GM18517 (cell line): ENCODE data around the gene PLAC1.

ENCODE experiments used
- ATAC-seq: cut with Tn5 transposase; IDR thresholded peaks from one replicate; pipeline ENCODE4 v1.9.1; 2021; ENCODE audit warnings: mild to moderate bottlenecking, moderate library complexity; ENCODE audit not compliant: unreplicated experiment

PLAC1 gene

GRCh38 chrX:134658002-134658759 lies at the start of gene PLAC1:
TSS of gene PLAC1 (minus strand) at chrX:134658471. CDS start at chrX:134566682, 91,789 bp downstream.
- ATAC-seq, result no peak

DNA sequence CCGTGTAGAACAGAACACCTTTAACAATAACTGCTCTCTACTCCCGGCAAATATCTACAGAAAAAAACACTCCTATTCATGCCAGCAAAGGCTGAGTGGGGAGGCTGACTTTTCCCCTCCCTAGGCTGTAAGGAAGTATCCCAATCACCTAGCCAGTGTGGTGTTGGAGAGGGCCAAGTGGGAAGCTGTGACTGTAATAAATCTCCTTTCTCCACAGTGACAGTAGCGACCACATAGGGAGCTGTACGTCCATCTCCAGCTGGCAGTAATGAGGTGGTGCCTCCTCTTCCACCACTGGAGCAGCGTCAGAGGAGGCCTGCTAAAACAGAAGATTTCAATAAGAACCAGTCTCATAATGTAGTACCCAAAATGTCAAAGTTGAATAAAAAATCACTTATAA lies 47.9 kb upstream of the PLAC1 start:
- no peak for ATAC-seq

GRCh38 chrX:134695999-134696398 lies 37.7 kb upstream of the PLAC1 start:
- ATAC-seq, result no peak

DNA sequence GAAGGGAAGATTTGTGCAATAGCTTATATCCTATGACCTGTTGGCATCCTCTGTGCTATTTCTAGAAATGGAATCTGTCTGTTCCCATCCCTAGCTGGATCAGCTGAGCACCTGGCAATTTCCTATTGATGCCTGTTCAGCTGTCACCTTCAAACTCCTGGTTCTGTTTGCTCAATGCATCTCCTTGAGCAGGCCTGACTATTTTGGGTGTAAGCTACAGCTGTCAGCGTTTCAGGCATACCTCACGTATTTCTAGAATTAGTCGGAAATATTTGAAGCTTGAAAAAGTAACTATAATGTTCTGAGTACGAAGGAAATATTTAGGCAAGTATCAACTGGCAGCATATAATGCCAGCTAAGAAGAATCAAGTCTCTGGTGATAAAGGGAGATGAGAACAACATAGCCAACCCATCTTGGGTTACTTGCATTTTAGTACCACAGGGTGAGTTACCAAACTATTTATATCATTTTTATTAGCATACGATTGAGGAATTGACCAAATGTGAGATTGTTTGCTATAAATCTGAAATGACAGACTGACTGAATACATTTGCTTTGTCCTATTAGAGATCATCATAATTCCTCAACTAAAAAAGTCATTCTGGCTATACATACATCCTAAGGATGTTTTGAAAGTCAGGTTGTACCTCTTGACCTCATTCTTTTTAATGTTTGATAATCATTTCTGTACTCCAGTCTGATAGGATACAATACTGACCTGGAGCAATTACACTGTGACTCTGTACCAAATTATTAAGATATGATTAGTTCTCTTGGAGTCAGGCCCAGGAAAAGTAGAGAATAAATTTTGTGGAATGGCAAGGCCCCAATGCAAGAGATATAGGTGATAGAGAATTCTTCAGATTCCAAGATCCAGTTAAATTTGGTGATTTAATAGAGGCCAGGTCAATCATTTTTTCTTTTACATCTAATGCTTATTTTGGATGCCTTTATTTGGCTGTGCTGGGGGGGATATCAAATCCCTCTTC lies 36.4 kb upstream of the PLAC1 start:
- ATAC-seq, result no peak

DNA sequence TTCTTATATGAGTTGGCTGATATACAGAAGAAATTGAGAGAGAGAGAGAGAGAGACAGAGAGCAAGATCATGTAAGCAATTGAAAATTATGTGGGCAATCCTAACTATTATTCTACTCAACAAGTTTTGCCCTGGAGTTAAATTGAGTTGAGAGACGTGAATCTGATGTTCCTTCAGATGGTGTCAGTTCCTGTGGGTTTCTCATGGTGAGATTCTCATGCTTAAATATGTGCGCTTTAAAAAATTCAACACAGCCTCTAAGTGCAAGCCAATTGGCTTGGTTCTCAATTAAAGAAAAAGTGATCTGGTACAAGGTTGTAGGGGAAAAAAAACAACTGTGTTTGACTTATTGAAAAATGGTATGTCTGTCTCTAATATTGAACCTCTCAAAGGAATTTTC lies 35.4 kb upstream of the PLAC1 start:
- ATAC-seq, result no peak

GRCh38 chrX:134692990-134693389 lies 34.7 kb upstream of the PLAC1 start:
- ATAC-seq, result no peak

GRCh38 chrX:134692233-134692632 lies 34.0 kb upstream of the PLAC1 start:
- no peak for ATAC-seq

DNA sequence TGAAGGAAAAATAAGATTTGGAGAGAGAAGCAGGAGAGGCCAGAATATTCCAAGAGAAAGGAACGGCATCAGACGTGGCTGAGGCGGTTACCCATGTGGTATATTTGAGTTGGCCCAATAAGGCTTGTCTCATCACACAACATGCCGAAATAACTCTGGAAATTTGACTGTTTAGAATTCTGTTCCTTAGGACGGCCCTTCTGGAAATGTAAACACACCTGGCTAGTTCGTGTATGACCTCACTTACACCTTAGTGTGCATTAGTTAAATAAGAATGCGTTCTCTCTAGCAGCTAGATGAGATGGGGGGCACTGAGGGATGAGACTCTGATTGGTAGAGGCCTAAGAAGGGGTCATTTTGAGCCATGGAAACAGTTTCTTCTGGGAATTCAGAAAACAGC lies 33.2 kb upstream of the PLAC1 start:
- ATAC-seq, result no peak

DNA sequence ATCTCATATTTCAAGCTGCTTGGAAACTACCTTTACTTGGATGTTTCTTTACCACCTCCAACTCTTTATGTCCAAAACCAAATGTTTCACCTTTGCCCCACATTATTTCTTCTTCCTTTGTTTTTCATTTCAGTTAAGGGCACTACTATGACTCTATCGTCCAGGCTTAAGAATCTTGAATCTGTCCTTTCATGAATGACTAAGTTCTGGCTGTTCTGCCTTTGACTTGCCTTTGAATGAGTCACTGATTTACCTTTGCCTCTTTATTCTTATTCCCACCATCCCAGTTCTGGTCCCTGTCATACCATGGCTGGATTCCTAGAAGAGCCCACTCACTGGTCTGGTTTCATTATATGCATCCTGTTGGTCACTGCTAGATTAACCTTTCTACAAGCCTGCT lies 30.6 kb upstream of the PLAC1 start:
- ATAC-seq, result no peak

DNA sequence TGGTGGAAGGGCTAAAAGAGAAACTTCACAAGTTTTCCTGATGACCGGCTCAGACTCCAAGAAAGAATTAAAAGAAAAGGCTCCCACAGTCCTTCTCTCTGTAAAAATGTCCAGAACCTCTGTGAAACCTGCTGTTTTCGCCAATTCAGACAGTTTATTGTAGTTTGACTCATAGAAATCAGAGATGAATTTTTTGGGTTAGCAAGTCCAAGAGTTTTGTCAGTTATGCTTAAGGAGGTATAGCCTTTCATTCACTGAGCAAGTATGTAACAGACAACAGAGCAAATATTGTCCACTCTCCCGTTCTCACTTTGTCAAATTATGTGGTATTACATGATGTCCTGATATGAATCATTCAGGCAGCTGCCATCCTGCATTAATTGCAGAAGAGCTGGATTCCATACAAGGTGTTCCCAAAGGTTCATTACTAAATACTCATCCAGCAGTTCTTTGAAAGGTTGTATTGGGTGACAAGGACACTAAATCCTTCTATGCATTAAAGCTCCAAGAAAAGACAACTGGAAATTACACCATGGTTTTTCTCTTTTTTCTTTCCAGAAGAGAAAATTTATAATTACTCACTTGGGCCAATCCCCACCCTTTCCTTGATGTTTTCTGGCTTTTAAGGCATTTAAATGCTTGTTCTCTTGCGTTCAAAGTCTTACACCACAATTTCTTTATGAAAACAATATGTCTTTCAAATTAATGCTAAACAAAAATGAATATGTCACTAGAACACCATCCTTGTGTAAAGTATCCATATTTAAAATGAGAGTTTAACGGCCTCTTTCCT lies 30.0 kb upstream of the PLAC1 start:
- no peak for ATAC-seq

DNA sequence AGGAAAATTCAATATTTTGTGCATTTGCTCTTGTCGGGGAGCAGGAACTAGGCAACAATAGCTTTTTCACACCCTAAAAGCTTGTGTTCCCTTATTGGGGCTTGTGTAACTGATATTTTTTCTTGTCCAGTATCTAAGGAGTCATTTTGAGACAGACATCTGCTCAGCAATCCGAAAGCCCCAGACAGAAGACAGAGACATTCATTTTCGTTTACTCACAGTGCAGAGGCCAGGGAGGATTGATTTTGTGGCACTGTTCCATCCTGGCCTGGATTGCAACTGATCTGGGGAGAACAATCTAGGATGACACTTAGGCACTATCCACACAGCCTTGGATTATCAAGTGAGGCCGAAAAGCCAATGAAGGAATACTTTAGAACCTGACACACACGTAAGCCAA lies 27.4 kb upstream of the PLAC1 start:
- no peak for ATAC-seq

DNA sequence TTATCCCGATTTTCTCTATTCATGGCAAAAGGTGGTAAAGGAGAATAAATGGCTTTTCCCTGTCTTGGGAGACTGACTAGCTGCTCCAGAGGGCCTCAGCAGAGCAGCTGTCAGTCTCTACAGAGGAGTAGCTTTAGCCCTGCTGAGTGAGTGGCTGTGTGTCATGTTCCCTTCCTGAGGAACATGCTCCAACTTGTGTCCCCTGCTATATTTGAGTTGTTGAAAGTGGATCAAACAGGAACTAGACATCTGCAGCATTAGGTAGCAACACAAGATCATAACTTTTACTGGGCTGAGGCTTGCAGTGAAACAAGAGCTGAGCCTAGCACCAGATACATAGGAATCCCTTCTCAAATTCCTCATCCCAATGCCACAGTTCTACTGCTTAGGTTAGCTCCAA lies 26.7 kb upstream of the PLAC1 start:
- no peak for ATAC-seq

GRCh38 chrX:134683351-134684005 lies 25.2 kb upstream of the PLAC1 start:
- ATAC-seq, result no peak

- ATAC-seq, result no peak
Measured at GRCh38 chrX:134682081-134682480, 23.8 kb upstream of the PLAC1 start.

GRCh38 chrX:134679644-134680043 lies 21.4 kb upstream of the PLAC1 start:
- ATAC-seq, result no peak

DNA sequence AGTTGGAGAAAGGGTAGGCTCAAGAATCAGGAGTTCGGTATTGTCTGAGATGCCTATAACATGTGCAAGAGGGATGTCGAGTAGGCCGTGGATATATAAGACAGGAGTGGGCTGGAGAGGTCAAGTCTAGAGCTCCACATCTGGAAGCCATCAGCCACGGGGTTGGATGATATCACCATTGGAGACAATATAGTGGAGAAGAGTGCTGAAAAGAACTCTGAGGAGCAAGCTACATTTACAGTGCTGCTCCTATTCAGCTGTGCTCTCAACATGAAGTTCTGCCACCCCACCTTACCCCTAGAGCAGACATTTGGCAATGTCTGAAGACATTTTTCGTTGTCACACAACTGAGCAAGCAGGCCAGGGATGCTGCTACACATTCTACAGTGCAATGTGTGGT lies 20.9 kb upstream of the PLAC1 start:
- no peak for ATAC-seq

DNA sequence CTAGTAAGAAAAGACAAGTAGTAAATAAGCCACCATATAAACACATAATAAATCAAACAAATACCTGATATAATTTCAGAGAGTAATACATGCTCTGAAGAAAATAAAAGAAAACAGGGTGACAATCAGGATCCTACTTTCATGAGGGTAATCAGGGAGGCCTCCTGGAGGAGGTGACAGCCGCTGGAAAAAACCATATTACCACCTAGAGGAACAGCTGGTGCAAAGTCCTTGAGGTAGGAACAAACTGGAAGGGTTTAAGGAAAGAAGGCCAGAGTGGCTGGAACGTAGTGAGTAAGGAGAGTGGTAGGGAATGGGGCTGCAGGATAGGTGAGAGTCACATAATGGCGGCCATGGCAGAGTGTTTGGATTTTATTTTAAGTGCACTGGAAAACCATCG lies 19.1 kb upstream of the PLAC1 start:
- ATAC-seq, result no peak

DNA sequence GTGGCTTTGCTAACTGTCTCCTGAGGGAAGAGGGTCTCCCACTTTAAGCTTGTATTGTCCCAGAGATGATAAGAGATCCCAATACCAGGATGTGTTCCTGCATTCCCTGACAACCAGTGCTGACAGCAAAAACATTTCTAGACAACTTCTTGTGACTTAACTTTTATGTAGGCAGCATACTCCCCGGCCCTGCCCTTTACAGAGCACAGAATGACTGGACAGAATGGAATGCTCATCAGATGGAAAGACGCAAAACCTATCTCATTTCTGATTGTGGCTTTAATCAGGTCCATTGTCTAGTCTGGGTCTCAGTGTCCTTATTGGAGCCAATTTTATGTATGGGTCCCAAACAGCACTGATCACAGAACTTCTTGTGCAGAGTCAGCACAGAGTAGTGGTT lies 18.2 kb upstream of the PLAC1 start:
- no peak for ATAC-seq

- no peak for ATAC-seq
Measured at GRCh38 chrX:134673123-134673522, 14.9 kb upstream of the PLAC1 start.

GRCh38 chrX:134672101-134672500 lies 13.8 kb upstream of the PLAC1 start:
- ATAC-seq, result no peak

GRCh38 chrX:134671294-134671693 lies 13.0 kb upstream of the PLAC1 start:
- no peak for ATAC-seq
